ENCODE measurements around the gene CDC42SE2.
"Not testable (repeated sequence)": the region's sequence is repeated elsewhere in the genome, so short reads cannot be mapped to it uniquely, and the experiment has no call there.

Gene CDC42SE2

DNA sequence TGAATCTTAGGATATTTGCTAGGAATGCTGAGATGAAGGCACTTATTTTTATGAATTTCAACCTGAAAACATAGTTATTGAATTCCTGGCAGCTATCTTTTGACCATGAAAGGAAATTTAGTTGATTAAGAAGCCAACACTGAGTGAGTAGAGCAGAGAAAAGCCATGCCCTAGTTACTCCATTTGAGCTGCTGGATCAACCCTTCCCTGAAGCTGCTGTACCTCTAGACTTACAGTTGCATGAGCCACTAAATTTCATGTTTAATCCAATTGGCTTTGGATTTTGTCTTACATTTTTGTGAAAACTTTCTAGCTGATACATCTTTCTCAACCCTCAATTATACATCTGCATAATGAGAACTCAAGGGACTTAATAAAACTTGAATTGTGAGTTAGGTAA, 54.6 kb downstream of the CDC42SE2 start:
- DNase-seq (ENCODE audit: low read depth), result no peak

- no peak for DNase-seq (ENCODE audit: low read depth)
Measured at GRCh38 chr5:131321066-131321465, 57.2 kb downstream of the CDC42SE2 start.

DNA sequence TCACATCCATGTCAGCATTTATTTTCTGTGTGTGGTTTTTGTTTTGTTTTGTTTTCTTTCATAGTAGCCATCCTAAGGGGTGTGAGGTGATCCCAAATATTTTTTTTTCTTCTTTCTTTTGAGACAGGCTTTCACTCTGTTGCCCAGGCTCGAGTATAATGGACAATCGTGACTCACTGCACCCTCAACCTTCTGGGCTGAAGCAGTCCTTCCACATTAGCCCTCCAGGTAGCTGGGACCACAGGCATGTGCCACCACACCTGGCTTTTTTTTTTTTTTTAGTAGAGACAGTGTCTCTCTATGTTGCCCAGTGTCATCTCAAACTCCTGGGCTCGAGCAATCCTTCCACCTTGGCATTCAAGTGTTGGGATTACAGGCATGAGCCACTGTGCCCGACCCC, 59.1 kb downstream of the CDC42SE2 start:
- DNase-seq (ENCODE audit: low read depth), result no peak

DNA sequence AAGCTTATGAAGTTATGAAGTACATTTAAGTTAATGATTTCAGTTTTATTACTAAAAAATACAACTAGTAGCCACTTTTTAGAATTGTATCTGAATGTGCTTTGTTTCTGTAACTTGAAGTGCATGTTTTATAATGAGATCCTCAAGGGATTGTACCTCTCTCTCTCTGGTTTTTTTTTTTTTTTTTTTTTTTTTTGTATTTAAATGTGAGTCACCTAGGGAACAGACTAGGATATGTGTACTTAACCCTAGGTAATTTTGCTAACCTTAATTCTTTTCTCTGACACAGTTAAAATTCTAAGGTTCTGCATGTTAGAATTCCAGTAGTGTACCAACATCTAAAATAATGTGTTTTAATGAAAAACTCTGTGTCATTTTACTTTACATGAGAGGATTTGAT, 59.5 kb downstream of the CDC42SE2 start:
- no peak for DNase-seq (ENCODE audit: low read depth)

DNA sequence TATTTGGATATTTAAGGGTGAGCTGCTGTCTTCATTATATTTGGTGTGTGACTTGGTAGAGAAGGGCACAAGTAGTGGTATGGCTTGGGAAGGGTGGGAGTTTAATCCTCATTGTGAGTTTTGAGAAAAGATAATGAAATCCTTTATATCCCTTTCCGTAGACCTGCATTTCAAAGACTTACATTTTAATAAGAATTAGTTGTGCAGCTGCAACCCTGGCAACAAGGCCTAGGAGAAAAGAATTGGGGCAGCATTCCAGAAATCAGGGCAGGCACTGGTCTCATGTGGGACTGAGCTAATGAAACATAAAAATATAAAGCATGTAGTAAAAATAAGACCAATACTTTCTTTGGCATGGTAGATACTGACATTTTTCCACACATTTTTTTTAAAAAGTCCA, 60.5 kb downstream of the CDC42SE2 start:
- no peak for DNase-seq (ENCODE audit: low read depth)

GRCh38 chr5:131328536-131329285, 64.9 kb downstream of the CDC42SE2 start:
- DNase-seq (ENCODE audit: low read depth), result no peak

- DNase-seq (ENCODE audit: low read depth), result no peak
Measured at GRCh38 chr5:131329286-131329560, 65.4 kb downstream of the CDC42SE2 start.

GRCh38 chr5:131330031-131330430, 66.2 kb downstream of the CDC42SE2 start:
- no peak for DNase-seq (ENCODE audit: low read depth)

DNA sequence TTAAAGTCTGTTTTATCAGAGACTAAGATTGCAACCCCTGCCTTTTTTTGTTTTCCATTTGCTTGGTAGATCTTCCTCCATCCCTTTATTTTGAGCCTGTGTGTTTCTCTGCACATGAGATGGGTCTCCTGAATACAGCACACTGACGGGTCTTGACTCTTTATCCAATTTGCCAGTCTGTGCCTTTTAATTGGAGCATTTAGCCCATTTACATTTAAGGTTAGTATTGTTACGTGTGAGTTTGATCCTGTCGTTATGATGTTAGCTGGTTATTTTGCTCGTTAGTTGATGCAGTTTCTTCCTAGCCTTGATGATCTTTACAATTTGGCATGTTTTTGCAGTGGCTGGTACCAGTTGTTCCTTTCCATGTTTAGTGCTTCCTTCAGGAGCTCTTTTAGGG, 71.9 kb downstream of the CDC42SE2 start:
- DNase-seq (ENCODE audit: low read depth), result not testable (repeated sequence)

GRCh38 chr5:131336801-131337200, 72.9 kb downstream of the CDC42SE2 start:
- not testable (repeated sequence) for DNase-seq (ENCODE audit: low read depth)

- not testable (repeated sequence) for DNase-seq (ENCODE audit: low read depth)
Measured at GRCh38 chr5:131337240-131338050, 73.6 kb downstream of the CDC42SE2 start.

GRCh38 chr5:131338051-131338453, 74.2 kb downstream of the CDC42SE2 start:
- no peak for DNase-seq (ENCODE audit: low read depth)

DNA sequence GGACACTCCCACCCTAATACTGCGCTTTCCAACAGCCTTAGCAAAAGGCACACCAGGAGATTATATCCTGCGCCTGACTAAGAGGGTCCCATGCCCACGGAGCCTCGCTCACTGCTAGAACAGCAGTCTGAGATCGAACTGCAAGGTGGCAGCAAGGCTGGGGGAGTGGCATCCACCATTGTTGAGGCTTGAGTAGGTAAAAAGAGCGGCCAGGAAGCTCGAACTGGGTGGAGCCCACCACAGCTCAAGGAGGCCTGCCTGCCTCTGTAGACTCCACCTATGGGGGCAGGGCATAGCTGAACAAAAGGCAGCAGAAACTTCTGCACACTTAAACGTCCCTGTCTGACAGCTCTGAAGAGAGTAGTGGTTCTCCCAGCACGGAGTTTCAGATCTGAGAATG, 80.4 kb downstream of the CDC42SE2 start:
- not testable (repeated sequence) for DNase-seq (ENCODE audit: low read depth)

DNA sequence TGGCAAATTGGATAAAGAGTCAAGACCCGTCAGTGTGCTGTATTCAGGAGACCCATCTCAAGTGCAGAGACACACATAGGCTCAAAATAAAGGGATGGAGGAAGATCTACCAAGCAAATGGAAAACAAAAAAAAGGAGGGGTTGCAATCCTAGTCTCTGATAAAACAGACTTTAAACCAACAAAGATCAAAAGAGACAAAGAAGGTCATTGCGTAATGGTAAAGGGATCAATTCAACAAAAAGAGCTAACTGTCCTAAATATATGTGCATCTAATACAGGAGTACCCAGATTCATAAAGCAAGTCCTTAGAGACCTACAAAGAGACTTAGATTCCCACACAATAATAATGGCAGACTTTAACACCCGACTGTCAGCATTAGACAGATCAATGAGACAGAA, 82.4 kb downstream of the CDC42SE2 start:
- not testable (repeated sequence) for DNase-seq (ENCODE audit: low read depth)

- DNase-seq (ENCODE audit: low read depth), result no peak
Measured at GRCh38 chr5:131353991-131354390, 90.1 kb downstream of the CDC42SE2 start.

GRCh38 chr5:131355971-131356528, 92.2 kb downstream of the CDC42SE2 start:
- no peak for DNase-seq (ENCODE audit: low read depth)

DNA sequence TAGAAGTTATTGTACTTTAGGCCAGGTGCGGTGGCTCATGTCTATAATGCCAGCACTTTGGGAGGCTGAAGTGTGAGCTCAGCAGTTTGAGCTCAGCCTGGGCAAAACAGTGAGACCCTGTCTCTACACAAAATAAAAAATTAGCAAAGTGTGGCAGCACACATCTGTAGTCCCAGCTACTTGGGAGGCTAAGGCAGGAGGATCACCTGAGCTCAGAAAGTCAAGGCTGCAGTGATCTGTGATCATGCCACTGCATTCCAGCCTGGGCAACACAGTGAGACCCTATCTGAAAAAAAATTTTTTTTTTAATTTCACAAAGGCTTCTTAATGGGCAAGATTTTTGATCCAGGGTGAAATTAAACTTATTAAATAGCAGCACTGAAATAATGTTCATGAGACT, 92.8 kb downstream of the CDC42SE2 start:
- no peak for DNase-seq (ENCODE audit: low read depth)

GRCh38 chr5:131357739-131358561, 94.1 kb downstream of the CDC42SE2 start:
- no peak for DNase-seq (ENCODE audit: low read depth)

DNA sequence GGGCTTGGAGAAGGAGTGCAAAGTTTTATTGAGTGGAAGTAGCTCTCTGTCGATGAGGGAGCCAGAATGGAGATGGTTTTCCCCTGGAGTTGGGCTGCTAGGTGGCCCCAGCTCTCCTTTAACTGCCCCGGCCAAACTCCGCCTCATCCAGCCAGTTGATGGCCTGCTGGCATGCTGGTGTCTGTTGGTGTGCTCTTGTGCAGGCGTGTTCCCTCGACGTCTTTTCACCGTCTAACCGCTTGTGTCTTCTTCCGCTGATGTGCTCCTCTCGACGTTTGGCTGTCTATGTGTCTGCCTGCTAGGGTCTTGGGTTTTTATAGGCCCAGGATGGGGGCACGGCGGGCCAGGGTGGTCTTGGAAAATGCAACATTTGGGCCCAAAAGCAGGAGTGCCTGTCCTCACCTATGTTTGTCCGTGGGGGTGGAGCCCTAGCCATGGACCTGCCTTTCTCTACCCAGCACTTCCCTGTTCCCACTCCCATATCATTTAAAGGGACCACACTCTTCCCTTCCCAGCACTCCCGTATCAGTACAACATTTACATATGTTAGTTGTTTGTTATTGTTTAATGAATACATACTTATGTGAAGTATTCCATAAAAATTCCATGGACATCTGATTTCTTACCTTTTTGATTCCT, 97.9 kb downstream of the CDC42SE2 start:
- no peak for DNase-seq (ENCODE audit: low read depth)

DNA sequence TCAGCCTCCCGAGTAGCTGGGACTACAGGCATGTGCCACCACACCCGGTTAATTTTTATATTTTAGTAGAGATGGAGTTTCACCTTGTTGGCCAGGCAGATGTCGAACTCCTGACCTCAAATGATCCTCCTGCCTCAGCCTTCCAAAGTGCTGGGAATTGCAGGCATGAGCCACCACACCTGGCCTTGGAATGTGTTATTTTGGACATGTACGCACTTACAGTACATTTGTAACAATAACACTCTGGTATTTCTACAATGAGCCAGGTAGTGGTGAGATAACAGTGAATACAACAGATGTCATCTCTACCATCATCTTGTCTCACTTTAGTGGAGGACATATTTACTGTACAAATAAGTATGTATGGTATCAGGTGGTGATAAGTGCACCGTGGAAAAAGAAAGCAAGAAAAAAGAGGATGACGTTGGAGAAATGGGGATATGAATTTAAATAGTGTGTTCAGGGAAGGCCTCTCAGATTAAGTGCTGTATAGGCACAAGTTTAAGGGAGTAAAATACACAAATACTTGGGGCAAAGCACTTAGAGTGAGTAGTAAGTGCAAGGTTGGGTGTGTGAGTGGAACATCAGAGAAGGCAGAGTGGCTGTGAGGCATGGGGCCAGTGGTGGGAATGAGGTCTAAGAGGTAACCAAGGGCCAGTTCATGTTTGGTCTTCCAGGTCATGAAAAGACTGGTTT, 100.1 kb downstream of the CDC42SE2 start:
- DNase-seq (ENCODE audit: low read depth), result no peak

DNA sequence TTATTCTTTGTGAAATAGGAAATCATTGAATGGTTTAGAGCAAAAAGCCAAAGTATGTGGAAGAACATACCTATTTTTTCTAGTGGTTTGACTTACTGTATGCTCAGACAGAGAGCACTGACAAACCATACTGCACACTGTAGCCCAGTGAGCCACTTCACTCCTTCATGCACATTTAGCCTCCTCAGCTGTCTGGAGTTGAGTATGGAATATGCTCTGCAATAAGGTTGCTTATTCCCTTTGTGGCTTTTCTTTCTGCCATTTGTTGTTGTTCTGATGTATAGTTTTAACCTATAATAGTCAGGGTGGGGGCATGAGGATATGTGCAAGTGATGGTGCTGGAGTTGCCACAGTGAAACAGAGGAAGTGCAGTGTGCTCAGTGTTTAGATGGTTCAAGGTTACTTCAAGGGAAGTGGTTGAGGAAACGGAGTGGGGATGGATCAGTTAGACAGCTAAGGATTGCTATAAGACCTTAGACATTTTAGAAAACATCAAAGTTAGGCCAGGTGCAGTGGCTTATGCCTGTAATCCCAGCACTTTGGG, 100.7 kb downstream of the CDC42SE2 start:
- no peak for DNase-seq (ENCODE audit: low read depth)
